A204.1 (cell line): ENCODE data around the gene CDCA3.
A peak's percentile ranks its signal among the peaks of the same experiment; 100 is the strongest.
"Not testable (repeated sequence)": the region's sequence is repeated elsewhere in the genome, so short reads cannot be mapped to it uniquely, and the experiment has no call there.

ENCODE experiments used
- FAIRE-seq: peaks from 2 replicates; lab custom pipeline; 2012; peaks lifted over from hg19 to GRCh38; lab: Jason Lieb, UNC

The CDCA3 gene

GRCh38 chr12:6851153-6851920 is at the start of gene CDCA3:
Gene CDCA3 (minus strand): TSS chr12:6851286. CDS start chr12:6850952, 334 bp downstream.
- FAIRE-seq, result peak; percentile 96

GRCh38 chr12:6899837-6900519 is 48.9 kb upstream of the CDCA3 start:
- FAIRE-seq, result no peak

- no peak for FAIRE-seq
Measured at GRCh38 chr12:6899427-6899826, 48.3 kb upstream of the CDCA3 start.

- FAIRE-seq, result no peak
Measured at GRCh38 chr12:6896846-6897435, 45.9 kb upstream of the CDCA3 start.

- FAIRE-seq, result no peak
Measured at GRCh38 chr12:6894321-6894720, 43.2 kb upstream of the CDCA3 start.

DNA sequence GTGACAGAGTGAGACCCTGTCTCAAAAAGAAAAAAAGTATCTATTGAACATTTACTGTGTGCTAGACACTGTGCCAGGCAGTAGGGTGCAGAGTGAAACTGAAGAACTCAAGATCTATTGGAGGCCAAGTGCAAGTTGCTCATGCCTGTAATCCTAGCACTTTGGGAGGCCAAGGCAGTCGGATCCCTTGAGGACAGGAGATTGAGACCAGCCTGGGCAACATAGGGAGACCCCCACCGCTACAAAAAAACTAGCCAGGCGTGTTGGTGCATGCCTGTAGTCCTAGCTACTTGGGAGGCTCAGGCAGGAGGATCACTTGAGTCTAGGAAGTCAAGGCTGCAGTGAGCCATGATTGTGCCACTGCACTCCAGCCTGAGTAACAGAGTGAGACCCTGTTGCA is 41.6 kb upstream of the CDCA3 start:
- not testable (repeated sequence) for FAIRE-seq

GRCh38 chr12:6891646-6892001 is 40.5 kb upstream of the CDCA3 start:
- no peak for FAIRE-seq

- peak; percentile 37 for FAIRE-seq
Measured at GRCh38 chr12:6890789-6891645, 39.9 kb upstream of the CDCA3 start.

- not testable (repeated sequence) for FAIRE-seq
Measured at GRCh38 chr12:6889775-6890573, 38.9 kb upstream of the CDCA3 start.

- FAIRE-seq, result not testable (repeated sequence)
Measured at GRCh38 chr12:6888794-6889193, 37.7 kb upstream of the CDCA3 start.

DNA sequence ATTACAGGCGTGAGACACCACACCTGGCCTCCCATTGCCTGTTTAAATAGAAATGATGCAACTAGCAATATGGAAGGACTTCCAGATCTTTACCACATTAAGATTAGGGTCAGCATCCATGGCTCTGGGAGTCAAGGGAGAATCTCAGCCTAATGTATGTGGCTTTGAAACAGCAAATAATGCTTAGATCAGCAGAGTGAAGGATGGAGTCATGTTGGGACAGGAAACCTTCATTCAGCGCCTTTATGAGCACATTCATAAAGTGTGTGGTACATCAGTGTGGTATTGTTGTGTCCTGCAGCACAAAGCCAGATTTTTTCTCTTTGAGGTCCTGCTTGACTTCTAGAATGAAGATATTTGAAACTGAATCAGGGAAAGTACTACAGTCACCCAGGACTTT is 37.3 kb upstream of the CDCA3 start:
- no peak for FAIRE-seq

GRCh38 chr12:6887460-6887859 is 36.4 kb upstream of the CDCA3 start:
- FAIRE-seq, result no peak

- not testable (repeated sequence) for FAIRE-seq
Measured at GRCh38 chr12:6886206-6886999, 35.3 kb upstream of the CDCA3 start.

DNA sequence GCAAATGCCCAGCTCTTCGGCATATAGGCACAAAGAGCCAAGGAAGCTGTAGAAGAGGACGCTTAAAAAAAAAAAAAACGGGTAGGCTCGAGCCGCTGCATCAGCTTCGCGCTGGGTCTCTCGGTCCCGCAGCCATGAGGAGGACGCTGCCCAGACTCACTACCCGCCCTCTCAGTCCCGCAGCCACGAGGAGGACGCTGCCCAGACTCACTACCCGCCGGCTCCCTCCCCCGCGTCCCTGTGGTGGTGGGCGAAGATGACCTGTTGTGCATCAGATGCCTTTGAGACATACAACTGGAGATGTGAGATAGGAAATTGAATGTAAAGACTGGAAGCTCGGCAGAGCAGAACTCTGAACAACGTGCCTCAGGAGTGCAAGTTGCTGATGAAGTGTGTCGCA is 33.5 kb upstream of the CDCA3 start:
- FAIRE-seq, result no peak

GRCh38 chr12:6883683-6884082 is 32.6 kb upstream of the CDCA3 start:
- FAIRE-seq, result no peak

- FAIRE-seq, result no peak
Measured at GRCh38 chr12:6883252-6883651, 32.2 kb upstream of the CDCA3 start.

DNA sequence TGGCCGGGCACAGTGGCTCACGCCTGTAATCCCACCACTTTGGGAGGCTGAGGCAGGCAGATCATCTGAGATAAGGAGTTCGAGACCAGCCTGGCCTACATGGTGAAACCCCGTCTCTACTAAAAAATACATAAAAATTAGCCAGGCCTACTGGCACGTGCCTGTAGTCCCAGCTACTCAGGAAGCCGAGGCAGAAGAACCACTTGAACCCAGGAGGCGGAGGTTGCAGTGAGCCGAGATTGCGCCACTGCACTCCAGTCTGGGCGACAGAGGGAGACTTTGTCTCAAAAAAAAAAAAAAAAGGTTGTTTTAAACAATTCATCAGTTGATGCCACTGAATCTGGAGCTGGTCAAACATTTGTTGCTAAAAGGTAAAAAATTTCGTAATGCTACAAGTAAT is 28.7 kb upstream of the CDCA3 start:
- not testable (repeated sequence) for FAIRE-seq

- not testable (repeated sequence) for FAIRE-seq
Measured at GRCh38 chr12:6874015-6874368, 22.9 kb upstream of the CDCA3 start.

DNA sequence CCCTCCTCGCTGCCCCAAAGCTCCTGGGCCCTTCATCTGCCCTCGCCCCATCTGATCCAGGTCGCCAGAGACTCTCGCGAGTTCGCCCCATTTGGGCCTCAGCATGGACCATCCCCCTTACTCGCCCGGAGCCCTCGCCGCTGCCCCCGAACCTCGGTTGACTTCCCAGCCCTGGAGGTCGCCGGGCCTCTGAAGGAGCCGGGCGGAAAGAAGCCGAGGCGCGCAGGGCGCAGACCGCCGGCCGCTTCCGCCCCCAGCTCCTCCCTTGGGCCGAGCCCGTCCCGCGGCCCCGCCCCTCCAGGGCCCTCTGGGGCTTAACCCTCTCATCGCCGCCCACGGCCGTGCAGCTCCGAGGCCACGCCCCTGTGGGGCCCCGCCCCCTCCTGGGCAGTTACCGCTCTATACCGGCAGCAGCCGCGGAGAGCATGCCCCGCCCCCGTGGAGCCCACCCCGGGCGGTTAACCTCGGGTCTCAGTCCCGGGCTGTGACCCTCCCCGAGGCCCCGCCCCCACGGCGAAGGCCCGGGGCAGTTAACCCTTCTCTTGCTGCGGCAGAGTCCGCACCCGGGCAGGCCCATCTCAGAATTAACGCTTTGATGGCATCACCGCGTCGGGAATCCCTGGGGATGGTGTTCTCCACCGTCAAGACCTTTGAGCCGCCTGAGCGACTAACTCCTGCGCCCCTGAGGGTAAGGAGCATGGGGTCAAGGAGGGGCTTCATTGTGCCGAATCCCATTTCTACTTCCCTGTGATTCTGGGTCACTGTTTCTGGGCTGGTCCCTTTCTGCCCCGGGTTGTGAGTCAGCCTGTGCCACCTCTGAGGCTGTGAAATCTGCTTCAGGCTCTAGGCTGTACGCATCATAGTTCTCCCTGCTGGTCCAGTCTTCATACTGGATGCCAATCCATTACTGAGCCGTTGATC is 22.3 kb upstream of the CDCA3 start, which contains the start of gene SPSB2:
Gene SPSB2, minus strand, starts transcription at position 210 of the 921 bp plus-strand sequence. CDS start 402 bp downstream, outside the sequence.
- FAIRE-seq, result peak; percentile 49
